Neural progenitor cell (in vitro differentiated cells): Measurements from ENCODE around the gene HOXB7.

Experiments used
- EZH2 ChIP-seq: fragments of 200-600 bp; sonication (generic); IDR thresholded peaks from 2 replicates; pipeline ENCODE4 v1.6.1; 2017; ENCODE audit warnings: antibody characterized with exemption, mild to moderate bottlenecking, moderate library complexity
- EZH2phosphoT487 ChIP-seq: fragments of 200-600 bp; sonication (generic); IDR thresholded peaks from 2 replicates; pipeline ENCODE4 v1.6.1; 2017; ENCODE audit warnings: antibody characterized with exemption
- TF ChIP-seq, protein P1 (sequence below): fragments of 200-600 bp; sonication (generic); IDR thresholded peaks from 2 replicates; pipeline ENCODE4 v1.5.1; 2017; ENCODE audit warnings: antibody characterized with exemption, mild to moderate bottlenecking

DNA sequence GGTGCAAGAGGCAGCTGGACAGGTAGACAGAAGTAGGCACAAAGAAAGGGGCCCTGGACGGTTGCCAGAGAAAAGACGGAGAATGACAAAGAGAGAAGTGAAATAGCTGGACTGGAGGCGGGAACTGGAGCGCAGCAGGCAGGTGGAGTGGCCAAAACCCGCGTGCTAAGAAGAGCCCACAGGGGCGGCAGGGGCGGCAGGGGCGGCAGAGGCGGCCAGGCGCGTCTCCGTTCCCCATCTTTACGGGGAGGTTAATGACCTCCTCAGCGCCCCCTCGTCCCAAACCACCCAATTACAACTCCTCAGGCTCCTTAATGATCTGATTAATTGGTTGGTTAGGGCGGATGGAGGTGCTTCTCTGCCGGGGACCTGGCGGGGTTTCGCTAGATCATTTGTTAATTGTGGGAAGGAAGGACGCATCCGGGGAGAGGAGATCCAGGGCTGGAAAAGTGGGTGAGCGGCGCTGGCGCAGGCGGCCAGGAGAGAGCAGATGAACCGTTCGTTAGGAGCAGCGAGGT, 30.8 kb upstream of the HOXB7 start:
- TF ChIP-seq, protein P1, sequence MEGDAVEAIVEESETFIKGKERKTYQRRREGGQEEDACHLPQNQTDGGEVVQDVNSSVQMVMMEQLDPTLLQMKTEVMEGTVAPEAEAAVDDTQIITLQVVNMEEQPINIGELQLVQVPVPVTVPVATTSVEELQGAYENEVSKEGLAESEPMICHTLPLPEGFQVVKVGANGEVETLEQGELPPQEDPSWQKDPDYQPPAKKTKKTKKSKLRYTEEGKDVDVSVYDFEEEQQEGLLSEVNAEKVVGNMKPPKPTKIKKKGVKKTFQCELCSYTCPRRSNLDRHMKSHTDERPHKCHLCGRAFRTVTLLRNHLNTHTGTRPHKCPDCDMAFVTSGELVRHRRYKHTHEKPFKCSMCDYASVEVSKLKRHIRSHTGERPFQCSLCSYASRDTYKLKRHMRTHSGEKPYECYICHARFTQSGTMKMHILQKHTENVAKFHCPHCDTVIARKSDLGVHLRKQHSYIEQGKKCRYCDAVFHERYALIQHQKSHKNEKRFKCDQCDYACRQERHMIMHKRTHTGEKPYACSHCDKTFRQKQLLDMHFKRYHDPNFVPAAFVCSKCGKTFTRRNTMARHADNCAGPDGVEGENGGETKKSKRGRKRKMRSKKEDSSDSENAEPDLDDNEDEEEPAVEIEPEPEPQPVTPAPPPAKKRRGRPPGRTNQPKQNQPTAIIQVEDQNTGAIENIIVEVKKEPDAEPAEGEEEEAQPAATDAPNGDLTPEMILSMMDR: peak; percentile 23
- no peak for TF ChIP-seq EZH2
- no peak for TF ChIP-seq EZH2phosphoT487
